NCI-H748 (cell line): ENCODE results near the gene SMS.
A peak's percentile ranks its signal among the peaks of the same experiment; 100 is the strongest.

ENCODE experiments used
- DNase-seq: peaks from one replicate; lab custom pipeline; 2025; ENCODE audit not compliant: unreplicated experiment; lab: John Stamatoyannopoulos, UW

SMS gene

DNA sequence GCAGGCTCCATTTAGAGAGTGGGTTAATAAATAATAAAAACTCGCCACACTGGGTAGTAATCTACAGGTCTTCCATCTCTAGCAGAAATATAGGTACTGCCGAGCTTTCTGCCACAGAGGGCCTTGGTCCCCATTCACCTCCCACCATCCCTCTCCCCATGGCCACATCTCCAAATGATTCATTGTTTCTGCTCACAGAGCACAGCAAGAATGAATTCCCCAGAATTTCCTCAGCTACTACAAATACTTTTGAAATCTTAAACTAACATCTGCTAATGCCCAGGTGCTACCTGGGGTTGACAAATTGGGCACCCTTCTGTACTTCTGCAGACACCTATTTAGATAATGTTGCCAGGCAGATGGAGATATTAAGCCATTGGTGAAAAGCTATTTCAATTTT, 96.7 kb downstream of the SMS start:
- DNase-seq = no peak

DNA sequence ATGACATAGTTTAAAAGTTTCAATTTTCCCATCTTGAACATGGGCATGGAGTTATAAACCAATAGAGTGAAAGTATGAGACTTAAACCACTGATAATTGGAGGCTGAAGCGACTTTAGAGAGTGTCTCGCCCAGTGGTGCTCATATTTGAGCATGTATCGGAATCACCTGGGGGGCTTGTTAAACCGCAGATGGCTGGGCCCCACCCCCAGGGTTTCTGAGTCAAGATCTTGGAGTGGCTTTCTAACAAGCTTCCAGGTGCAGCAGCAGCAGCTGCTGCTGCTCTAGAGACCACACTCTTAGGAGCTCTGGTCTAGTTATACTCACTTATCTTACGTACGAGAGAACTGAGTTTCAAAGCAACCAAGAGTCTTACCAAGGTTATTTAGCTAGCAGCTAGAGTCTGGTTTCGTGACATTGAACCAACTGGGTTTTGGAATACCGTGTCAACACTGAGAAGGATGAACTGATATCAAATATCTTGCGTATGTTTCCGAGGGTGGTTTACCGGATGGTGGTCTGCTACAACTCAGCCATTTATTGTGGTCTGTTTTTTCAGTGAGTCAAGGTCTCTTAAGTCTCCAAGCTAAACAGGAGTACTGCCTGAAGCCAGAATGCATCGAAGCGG, 97.5 kb downstream of the SMS start:
- DNase-seq = no peak

DNA sequence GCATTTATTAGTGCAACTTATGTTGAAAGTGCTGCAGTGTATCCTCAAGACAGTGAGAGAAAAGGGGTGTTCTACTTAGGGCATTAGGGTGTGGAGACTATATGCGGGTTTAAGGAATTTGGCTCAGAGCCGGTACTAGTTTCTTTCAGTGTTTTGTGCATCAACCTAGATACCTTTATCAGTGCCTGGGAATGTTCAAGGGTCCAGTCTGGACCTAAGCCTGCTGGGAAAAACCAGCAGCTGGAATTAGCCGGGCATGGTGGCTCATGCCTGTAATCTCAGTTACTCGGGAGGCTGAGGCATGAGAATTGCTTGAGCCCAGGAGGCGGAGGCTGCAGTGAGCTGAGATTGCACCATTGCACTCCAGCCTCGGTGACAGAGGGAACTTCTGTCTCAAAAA, 99.0 kb downstream of the SMS start:
- DNase-seq = no peak

DNA sequence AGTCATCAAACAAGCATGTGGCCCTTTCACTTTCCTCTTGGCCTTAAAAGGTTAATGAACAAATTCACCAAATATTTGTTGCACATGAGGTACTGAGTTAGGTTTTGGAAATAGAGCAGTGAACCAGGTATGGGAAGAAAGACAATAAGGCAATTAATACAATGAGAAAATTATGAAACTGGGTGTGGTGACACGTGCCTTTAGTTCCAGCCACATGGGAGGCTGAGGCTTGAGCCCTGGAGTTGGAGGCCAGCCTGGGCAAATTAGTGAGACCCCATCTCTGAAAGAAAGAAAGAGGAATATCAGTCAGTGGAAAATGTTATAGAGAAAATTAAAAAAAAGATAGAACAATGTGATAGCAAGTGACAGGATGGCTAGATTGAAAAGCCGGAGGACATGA, 99.7 kb downstream of the SMS start:
- no peak for DNase-seq

DNA sequence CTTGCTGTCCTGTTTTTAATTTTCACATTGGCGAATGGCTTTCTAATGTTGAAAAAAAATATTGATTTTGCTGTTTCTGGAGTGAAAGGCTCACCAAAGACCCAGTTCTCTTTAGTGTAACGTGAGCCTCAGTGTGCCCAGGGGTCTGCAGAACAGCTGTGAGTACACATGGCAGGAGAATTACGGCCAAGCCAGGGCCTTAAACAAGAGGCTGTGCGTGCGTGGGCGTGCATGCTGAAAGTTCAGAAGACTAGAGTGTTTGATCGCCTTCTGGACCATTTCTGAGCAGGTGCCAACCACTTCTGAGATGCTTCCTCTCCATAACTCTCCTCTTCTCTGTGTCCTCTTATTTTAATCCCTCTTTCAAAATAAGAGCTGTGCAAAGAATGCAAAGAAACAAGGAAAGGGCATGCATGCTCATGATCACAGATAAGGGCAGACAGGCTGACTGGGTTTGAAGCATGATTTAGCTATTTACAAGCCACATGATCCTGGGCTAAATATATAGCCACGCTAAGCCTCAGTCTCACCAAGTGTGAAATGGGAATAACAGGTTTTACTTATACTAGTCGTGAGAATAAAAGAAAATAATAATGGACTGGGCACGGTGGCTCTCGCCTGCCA, 101.5 kb downstream of the SMS start:
- peak; percentile 3 for DNase-seq

DNA sequence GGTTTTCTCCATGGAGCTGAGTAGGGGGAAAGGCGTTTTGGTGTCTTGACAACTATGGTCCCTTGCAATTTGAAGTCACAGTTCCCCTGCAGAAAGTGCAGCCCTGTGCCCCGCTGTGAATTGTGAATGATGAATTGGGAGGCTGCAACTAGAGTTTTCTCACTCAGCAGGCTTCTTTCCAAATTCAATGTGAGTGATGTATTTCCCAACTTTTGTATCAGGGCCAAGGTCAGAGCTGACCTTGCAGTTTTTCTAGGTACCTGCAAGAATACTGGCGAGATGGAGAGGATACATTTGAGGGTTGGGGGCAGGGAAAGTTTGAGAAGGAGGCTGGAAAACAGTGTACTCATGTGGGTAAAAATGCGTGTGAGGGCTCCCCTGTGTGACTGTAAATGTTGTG, 103.4 kb downstream of the SMS start:
- no peak for DNase-seq
